OCI-LY3 (cell line): ENCODE data around the gene TTC21B.

Source experiments
- H2AFZ ChIP-seq: fragments of 200-600, 300-600 bp; shearing (Covaris generic); 2 replicates; pipeline ENCODE4 v1.6.0; 2014; ENCODE audit warnings: antibody characterized with exemption, low read depth, low read length
- H3K27ac ChIP-seq: fragments of 200-600, 300-600 bp; sonication (generic); 2 replicates; pipeline ENCODE4 v1.5.1; 2014; ENCODE audit warnings: mild to moderate bottlenecking, low read length, moderate library complexity, mixed read lengths
- H3K27me3 ChIP-seq: fragments of 200-600, 300-600 bp; sonication (generic); 2 replicates; pipeline ENCODE4 v1.6.1; 2014; ENCODE audit warnings: low read depth, low read length, mixed read lengths
- H3K36me3 ChIP-seq: fragments of 200-600, 300-600 bp; sonication (generic); replicated peaks from 2 replicates; pipeline ENCODE3; 2014; ENCODE audit warnings: low read depth, low read length, mixed read lengths
- H3K4me1 ChIP-seq: fragments of 300-600, 200-600 bp; sonication (generic); 2 replicates; pipeline ENCODE4 v1.6.1; 2014; ENCODE audit warnings: low read length, mixed read lengths
- H3K4me2 ChIP-seq: fragments of 200-600, 300-600 bp; sonication (generic); 2 replicates; pipeline ENCODE4 v1.6.1; 2014; ENCODE audit warnings: low read length, mixed read lengths
- H3K4me3 ChIP-seq: fragments of 300-600, 200-600 bp; sonication (generic); 2 replicates; pipeline ENCODE4 v1.5.1; 2014; ENCODE audit warnings: antibody characterized with exemption, mild to moderate bottlenecking, low read length, moderate library complexity
- H3K79me2 ChIP-seq: fragments of 300-600, 200-600 bp; shearing (Covaris generic); 2 replicates; pipeline ENCODE4 v1.6.1; 2014; ENCODE audit warnings: mild to moderate bottlenecking, low read length, mixed read lengths
- H3K9ac ChIP-seq: fragments of 300-600, 200-600 bp; shearing (Covaris generic); 2 replicates; pipeline ENCODE4 v1.6.0; 2014; ENCODE audit warnings: mild to moderate bottlenecking, low read length, moderate library complexity
- H3K9me3 ChIP-seq: fragments of 200-600, 300-600 bp; shearing (Covaris generic); 2 replicates; pipeline ENCODE4 v1.6.1; 2014; ENCODE audit warnings: low read length, mixed read lengths; ENCODE audit not compliant: insufficient read depth
- H4K20me1 ChIP-seq: fragments of 200-600, 300-600 bp; sonication (generic); 2 replicates; pipeline ENCODE4 v1.6.1; 2016; ENCODE audit warnings: low read length, mixed read lengths; ENCODE audit not compliant: insufficient read depth
- CTCF ChIP-seq: fragments of 200-600, 300-600 bp; sonication (generic); IDR thresholded peaks from 2 replicates; pipeline ENCODE4 v1.5.1; 2014; ENCODE audit warnings: antibody characterized with exemption, low read length, low read depth
- EZH2phosphoT487 ChIP-seq: fragments of 200-600 bp; shearing (Covaris generic); IDR thresholded peaks from 2 replicates; pipeline ENCODE4 v1.6.1; 2018; ENCODE audit warnings: antibody characterized with exemption, mixed run types, low read depth

Gene TTC21B

GRCh38 chr2:165953306-165953654 is 296 bp downstream of the TTC21B start:
- no peaks in the 10 kb centered on the region for H4K20me1 ChIP-seq
- H2AFZ ChIP-seq = 0 out of 2 replicates have a peak overlapping the region, but pooled peaks have one; percentile 7
- H3K9ac ChIP-seq = peak overlapping the region; percentile 86
- peak overlapping the region; percentile 93 for H3K4me3 ChIP-seq
- H3K4me2 ChIP-seq = peak overlapping the region; percentile 73
- peaks cover 35% of the 10 kb centered on the region for H3K79me2 ChIP-seq
- peaks cover 16% of the 10 kb centered on the region for H3K4me1 ChIP-seq
- H3K27ac ChIP-seq = no peak overlapping the region
- H3K27me3 ChIP-seq = no peaks in the 10 kb centered on the region
- no peaks in the 10 kb centered on the region for H3K9me3 ChIP-seq
- peaks cover 15% of the 10 kb centered on the region for H3K36me3 ChIP-seq
- TF ChIP-seq CTCF = no peak
- TF ChIP-seq EZH2phosphoT487 = no peak

DNA sequence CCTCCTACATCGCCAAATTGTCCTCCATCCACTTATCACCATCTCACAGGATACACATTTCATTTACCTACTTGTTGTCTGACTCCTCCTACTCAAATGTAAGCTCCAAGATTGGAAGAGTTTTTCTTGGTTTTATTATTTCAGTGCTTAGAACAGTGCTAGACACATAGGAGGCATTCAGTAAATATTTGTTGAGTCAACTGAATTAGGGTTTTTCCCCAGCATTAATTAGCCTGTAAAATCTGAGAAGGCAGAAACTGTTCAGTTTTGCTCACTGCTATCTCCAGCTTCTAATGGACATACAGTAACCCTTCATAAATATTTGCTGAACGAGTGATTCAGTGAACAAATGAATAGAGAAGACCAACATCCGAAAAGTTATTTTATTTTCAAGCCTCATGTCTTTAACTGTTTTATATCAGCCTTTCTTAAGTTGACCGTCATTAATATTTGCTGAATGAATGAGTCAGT is 800 bp downstream of the TTC21B start:
- peak overlapping the region; percentile 86 for H3K9ac ChIP-seq
- peaks cover 16% of the 10 kb centered on the region for H3K36me3 ChIP-seq
- H4K20me1 ChIP-seq = no peaks in the 10 kb centered on the region
- no peaks in the 10 kb centered on the region for H3K9me3 ChIP-seq
- TF ChIP-seq CTCF (no peak), EZH2phosphoT487 (no peak)
- H3K27me3 ChIP-seq = no peaks in the 10 kb centered on the region
- H3K4me1 ChIP-seq = peaks cover 16% of the 10 kb centered on the region
- H3K4me2 ChIP-seq = peak overlapping the region; percentile 73
- H3K79me2 ChIP-seq = peaks cover 35% of the 10 kb centered on the region
- peak overlapping the region; percentile 93 for H3K4me3 ChIP-seq
- no peak overlapping the region for H3K27ac ChIP-seq
- 0 out of 2 replicates have a peak overlapping the region, but pooled peaks have one; percentile 7 for H2AFZ ChIP-seq

GRCh38 chr2:165952085-165952484 is 1.5 kb downstream of the TTC21B start:
- Histone ChIP-seq H3K4me2 (peak overlapping the region; percentile 73), H4K20me1 (no peaks in the 10 kb centered on the region), H2AFZ (no peak overlapping the region), H3K27me3 (no peaks in the 10 kb centered on the region), H3K9ac (no peak overlapping the region), H3K9me3 (no peaks in the 10 kb centered on the region), H3K4me1 (peaks cover 16% of the 10 kb centered on the region), H3K4me3 (peak overlapping the region; percentile 93; the same call in 1 of the 2 replicates), H3K36me3 (peaks cover 16% of the 10 kb centered on the region), H3K27ac (no peak overlapping the region), H3K79me2 (peaks cover 35% of the 10 kb centered on the region)
- TF ChIP-seq CTCF (no peak), EZH2phosphoT487 (no peak)

- Histone ChIP-seq H3K27me3 (no peaks in the 10 kb centered on the region), H3K4me3 (no peak overlapping the region), H3K4me2 (no peak overlapping the region), H3K9me3 (no peaks in the 10 kb centered on the region), H2AFZ (no peak overlapping the region), H3K27ac (no peak overlapping the region), H3K9ac (no peak overlapping the region), H3K79me2 (peaks cover 35% of the 10 kb centered on the region), H3K36me3 (peaks cover 17% of the 10 kb centered on the region), H4K20me1 (no peaks in the 10 kb centered on the region), H3K4me1 (peaks cover 16% of the 10 kb centered on the region)
- no peak for TF ChIP-seq EZH2phosphoT487
- TF ChIP-seq CTCF = no peak
These were observed 3.1 kb downstream of the TTC21B start for GRCh38 chr2:165950438-165950837.
